H1 (cell line): ENCODE results near the gene PLEKHG1. TPM values are rescaled to one million over a fixed set of nuclear protein-coding genes. Genes with fewer than 3 reads are reported as not detected.

Source experiments
- CTCF ChIA-PET: fragments of 300-600 bp; sonication (Branson Sonifier 250); formaldehyde crosslinking; loops from one replicate; lab custom pipeline; 2021; ENCODE audit not compliant: partially characterized antibody; lab: Charles Lee
- POLR2A ChIA-PET: fragments of 300-600 bp; sonication (Branson Sonifier 250); formaldehyde crosslinking; loops from one replicate; lab custom pipeline; 2021; ENCODE audit warnings: inconsistent platforms; ENCODE audit not compliant: partially characterized antibody; lab: Charles Lee
- DNase-seq, 2 experiments: peaks; one replicate each; pipeline versions ENCODE4 v3.0.0 to v3.0.0-alpha.2; 2010 to 2022; ENCODE audit warnings: low spot score in 2 of 2, low read depth in 1 of 2, mixed read lengths in 1 of 2
- FAIRE-seq: peaks from 2 replicates; lab custom pipeline; 2011; peaks lifted over from hg19 to GRCh38; lab: Jason Lieb, UNC
- H2AFZ ChIP-seq: 2 replicates; pipeline ENCODE4 v1.8.1; 2012; ENCODE audit warnings: low read length, inconsistent platforms
- H2AK5ac ChIP-seq: 2 replicates; pipeline ENCODE4 v1.6.1; 2013; ENCODE audit warnings: low read depth, low read length
- H2BK120ac ChIP-seq: replicated peaks from 2 replicates; pipeline ENCODE3; 2013; ENCODE audit warnings: low read depth, low read length, inconsistent platforms
- H2BK12ac ChIP-seq: 2 replicates; pipeline ENCODE4 v1.6.1; 2013; ENCODE audit warnings: low read depth, low read length
- H2BK15ac ChIP-seq: 2 replicates; pipeline ENCODE4 v1.6.1; 2013; ENCODE audit warnings: low read length
- H2BK20ac ChIP-seq: 2 replicates; pipeline ENCODE4 v1.6.1; 2013; ENCODE audit warnings: low read length
- H2BK5ac ChIP-seq: 2 replicates; pipeline ENCODE4 v1.6.1; 2013; ENCODE audit warnings: low read depth, low read length
- H3K14ac ChIP-seq: 2 replicates; pipeline ENCODE4 v1.6.1; 2013; ENCODE audit warnings: inconsistent platforms; ENCODE audit not compliant: insufficient read length
- H3K18ac ChIP-seq: 2 replicates; pipeline ENCODE4 v1.6.1; 2013; ENCODE audit warnings: low read length; ENCODE audit errors: extremely low read depth
- H3K23ac ChIP-seq: 2 replicates; pipeline ENCODE4 v1.6.1; 2013; ENCODE audit warnings: inconsistent platforms; ENCODE audit not compliant: insufficient read length
- H3K23me2 ChIP-seq: 2 replicates; pipeline ENCODE4 v1.6.1; 2013; ENCODE audit warnings: low read depth, low read length
- H3K27ac ChIP-seq: 2 replicates; pipeline ENCODE4 v1.6.1; 2011; ENCODE audit warnings: low read depth, low read length, inconsistent platforms
- H3K27me3 ChIP-seq, 4 experiments: replicated peaks in 1 of 4; 1 replicate in 1 of 4; 2 replicates in 3 of 4; pipeline versions ENCODE4 v1.6.1 to v1.8.1; 2011 to 2013; ENCODE audit warnings: low read length in 3 of 4, mild to moderate bottlenecking in 3 of 4, inconsistent platforms in 2 of 4, mixed read lengths in 2 of 4, moderate library complexity in 1 of 4; ENCODE audit not compliant: control insufficient read depth in 3 of 4, insufficient read depth in 3 of 4; ENCODE audit errors: extremely low read depth in 1 of 4
- H3K36me3 ChIP-seq, 4 experiments: 2 replicates each; pipeline versions ENCODE4 v1.6.1 to v1.8.1; 2011 to 2013; ENCODE audit warnings: mild to moderate bottlenecking in 4 of 4, low read length in 3 of 4, moderate library complexity in 2 of 4, control low read depth in 1 of 4, inconsistent platforms in 1 of 4; ENCODE audit not compliant: insufficient read depth in 4 of 4, control insufficient read depth in 2 of 4
- H3K4ac ChIP-seq: replicated peaks from 2 replicates; pipeline ENCODE3; 2013; ENCODE audit warnings: low read length, low read depth, mixed read lengths, inconsistent platforms; ENCODE audit not compliant: insufficient read length
- H3K4me1 ChIP-seq, 4 experiments: replicated peaks in 1 of 4; 1 replicate in 1 of 4; 2 replicates in 3 of 4; pipeline versions ENCODE4 v1.6.1 to v1.8.1; 2011 to 2013; ENCODE audit warnings: low read length in 3 of 4, inconsistent platforms in 2 of 4, mixed read lengths in 1 of 4; ENCODE audit not compliant: insufficient read depth in 4 of 4, control insufficient read depth in 3 of 4
- H3K4me2 ChIP-seq, 2 experiments: 2 replicates each; pipeline versions ENCODE4 v1.6.1 to v1.8.1; 2011 to 2013; ENCODE audit warnings: low read depth in 2 of 2, low read length in 2 of 2, control low read depth in 1 of 2, inconsistent platforms in 1 of 2, mild to moderate bottlenecking in 1 of 2; ENCODE audit not compliant: insufficient read depth in 1 of 2
- H3K4me3 ChIP-seq, 4 experiments: fragments of 200-600, 300-600 bp in 1 of 4; sonication (generic), shearing (Covaris generic), sonication (Bioruptor Twin) in 1 of 4; 2 replicates each; pipeline versions ENCODE4 v1.5.1 to v1.8.1; 2011 to 2016; ENCODE audit warnings: low read length in 4 of 4, low read depth in 3 of 4, control low read depth in 2 of 4, inconsistent platforms in 2 of 4, mild to moderate bottlenecking in 2 of 4, mixed read lengths in 1 of 4, moderate library complexity in 1 of 4; ENCODE audit not compliant: insufficient read depth in 2 of 4; ENCODE audit errors: extremely low read depth in 1 of 4
- H3K56ac ChIP-seq: replicated peaks from 2 replicates; pipeline ENCODE3; 2013; ENCODE audit warnings: low read depth, mild to moderate bottlenecking, mixed read lengths, low read length, inconsistent platforms; ENCODE audit not compliant: insufficient read length
- H3K79me1 ChIP-seq: 2 replicates; pipeline ENCODE4 v1.6.1; 2013; ENCODE audit warnings: low read depth, low read length, control low read depth
- H3K79me2 ChIP-seq, 2 experiments: 2 replicates each; pipeline versions ENCODE4 v1.6.1 to v1.8.1; 2012 to 2013; ENCODE audit warnings: low read length in 2 of 2, mild to moderate bottlenecking in 2 of 2, inconsistent platforms in 1 of 2; ENCODE audit not compliant: insufficient read depth in 2 of 2, control insufficient read depth in 1 of 2
- H3K9ac ChIP-seq, 4 experiments: replicated peaks in 1 of 4; 1 replicate in 1 of 4; 2 replicates in 3 of 4; pipeline versions ENCODE4 v1.6.1 to v1.8.1; 2011 to 2013; ENCODE audit warnings: low read depth in 3 of 4, low read length in 3 of 4, control low read depth in 2 of 4, mild to moderate bottlenecking in 2 of 4, moderate library complexity in 2 of 4, inconsistent platforms in 1 of 4; ENCODE audit errors: extremely low read depth in 1 of 4
- H3K9me3 ChIP-seq, 2 experiments: 2 replicates each; pipeline versions ENCODE4 v1.6.1 to v1.8.1; 2012 to 2013; ENCODE audit warnings: mild to moderate bottlenecking in 2 of 2, moderate library complexity in 2 of 2, control low read depth in 1 of 2, inconsistent platforms in 1 of 2, low read depth in 1 of 2, low read length in 1 of 2, mixed read lengths in 1 of 2; ENCODE audit not compliant: insufficient read depth in 2 of 2
- H4K20me1 ChIP-seq, 2 experiments: replicated peaks in 1 of 2; 2 replicates each; pipeline versions ENCODE3 to v1.8.1; 2011 to 2013; ENCODE audit warnings: inconsistent platforms in 2 of 2, low read length in 2 of 2, mild to moderate bottlenecking in 1 of 2; ENCODE audit not compliant: insufficient read depth in 2 of 2, control insufficient read depth in 1 of 2
- H4K5ac ChIP-seq: 2 replicates; pipeline ENCODE4 v1.6.1; 2013; ENCODE audit warnings: low read length, low read depth, mixed read lengths, inconsistent platforms; ENCODE audit not compliant: insufficient read length
- H4K8ac ChIP-seq: 2 replicates; pipeline ENCODE4 v1.8.0; 2013; ENCODE audit warnings: mild to moderate bottlenecking, moderate library complexity, low read length, inconsistent platforms; ENCODE audit not compliant: insufficient read depth; ENCODE audit errors: extremely low read depth
- H4K91ac ChIP-seq: replicated peaks from 2 replicates; pipeline ENCODE3; 2013; ENCODE audit warnings: low read length, mixed read lengths, inconsistent platforms; ENCODE audit not compliant: insufficient read length
- ATF3 ChIP-seq: IDR thresholded peaks from 2 replicates; pipeline ENCODE4 v1.6.1; 2011; ENCODE audit warnings: low read depth, mild to moderate bottlenecking, low read length; ENCODE audit not compliant: insufficient read depth
- BRCA1 ChIP-seq: IDR thresholded peaks from 2 replicates; pipeline ENCODE4 v1.6.1; 2012; ENCODE audit warnings: low read depth, low read length, improper control_type of control experiment
- CBX5 ChIP-seq: fragments of 300-800, 300-1000 bp; sonication (generic); IDR thresholded peaks from 2 replicates; pipeline ENCODE4 v1.7.1; 2016; ENCODE audit warnings: antibody characterized with exemption, low read length, low read depth
- CTBP2 ChIP-seq: IDR thresholded peaks from 2 replicates; pipeline ENCODE4 v1.7.0; 2011; ENCODE audit warnings: borderline replicate concordance, mild to moderate bottlenecking, moderate library complexity, mixed read lengths, low read length; ENCODE audit not compliant: insufficient read depth, insufficient read length
- EZH2 ChIP-seq: fragments of 200-600 bp; sonication (generic); IDR thresholded peaks from 2 replicates; pipeline ENCODE4 v1.7.1; 2012; ENCODE audit warnings: low read depth, mild to moderate bottlenecking, moderate library complexity, low read length, inconsistent platforms; ENCODE audit not compliant: severe bottlenecking
- KDM1A ChIP-seq: fragments of 200-600, 300-600 bp; sonication (generic); IDR thresholded peaks from 2 replicates; pipeline ENCODE4 v1.7.1; 2016; ENCODE audit warnings: mild to moderate bottlenecking, low read length, borderline replicate concordance
- PHF8 ChIP-seq: fragments of 200-600 bp; sonication (generic); conservative IDR thresholded peaks from 2 replicates; pipeline ENCODE4 v1.7.1; 2012; ENCODE audit warnings: low read depth, mild to moderate bottlenecking, inconsistent platforms, low read length, moderate library complexity
- SIN3A ChIP-seq, 2 experiments: IDR thresholded peaks in 1 of 2; conservative IDR thresholded peaks in 1 of 2; 2 replicates each; pipeline ENCODE4 v1.6.1; 2011 to 2012; ENCODE audit warnings: low read length in 2 of 2, improper control_type of control experiment in 1 of 2, low read depth in 1 of 2, mild to moderate bottlenecking in 1 of 2
- SP1 ChIP-seq: IDR thresholded peaks from 2 replicates; pipeline ENCODE4 v1.6.1; 2011; ENCODE audit warnings: low read depth, low read length
- SRF ChIP-seq: IDR thresholded peaks from 2 replicates; pipeline ENCODE4 v1.6.1; 2011; ENCODE audit warnings: mild to moderate bottlenecking, low read depth, low read length, moderate library complexity
- TBP ChIP-seq: IDR thresholded peaks from 2 replicates; pipeline ENCODE4 v1.6.1; 2011; ENCODE audit warnings: low read depth, low read length, improper control_type of control experiment
- USF2 ChIP-seq: IDR thresholded peaks from 2 replicates; pipeline ENCODE4 v1.6.1; 2011; ENCODE audit warnings: low read length, improper control_type of control experiment
- WGBS, 2 experiments: shearing (Covaris generic) in 1 of 2; methylation state at CpG; one replicate each; pipeline versions ENCODE4 v1.1.6 to v1.1.7; 2013 to 2015; ENCODE audit warnings: low lambda C conversion rate in 2 of 2, mixed read lengths in 2 of 2, inconsistent platforms in 1 of 2, low coverage in 1 of 2, missing lambda C conversion rate in 1 of 2; ENCODE audit not compliant: insufficient replicate concordance in 2 of 2, insufficient coverage in 1 of 2, insufficient read length in 1 of 2; ENCODE audit errors: extremely low coverage in 1 of 2, missing lambda C conversion rate in 1 of 2; 5-methylcytosine and 5-hydroxymethylcytosine counted together
- polyA plus RNA-seq, 7 experiments: library from polyadenylated mRNA; depleted of rRNA in 3 of 7; stranded (reverse) in 5 of 7; unstranded in 2 of 7; fragments of >200 nt in 5 of 7; fragments of 200-250 nt in 2 of 7; gene quantifications; 1 replicate in 5 of 7; 2 replicates in 1 of 7; 4 replicates in 1 of 7; pipeline versions ENCODE4 v1.2.1 to v1.2.3, GENCODE V29; 2011 to 2013; ENCODE audit warnings: missing spikeins in 2 of 7, mixed read lengths in 2 of 7
- total RNA-seq: library from RNA; stranded (reverse); fragmentation: NEBNext Ultra II Directional; extraction: Animal tissue kit (Norgen Biotek cat#: 25700); gene quantifications from 2 replicates; pipeline ENCODE4 v1.2.1, GENCODE V29; 2021

The PLEKHG1 gene
- total and polyA plus RNA-seq, 2 of the 8 experiments (the other 6 are each of a cell fraction or from before 2014, with no cell fraction given) = 0.94 to 2.2 TPM

- Histone ChIP-seq H3K27ac (no peak overlapping the region), H3K4me3 (no peak overlapping the region), H3K18ac (no peak overlapping the region), H2AK5ac (no peak overlapping the region), H3K14ac (no peak overlapping the region), H4K5ac (no peak overlapping the region), H2BK120ac (no peak overlapping the region), H3K9ac (no peak overlapping the region), H2BK15ac (no peak overlapping the region), H3K4me1 (peaks cover 0 to 2% (median 0%) of the 10 kb centered on the region in 4 experiments; a peak in 2 of 7 replicates), H3K79me2 (no peaks in the 10 kb centered on the region), H2BK12ac (no peak overlapping the region), H2BK20ac (no peak overlapping the region), H4K8ac (no peak overlapping the region), H2AFZ (no peak overlapping the region), H3K4ac (no peak overlapping the region), H3K9me3 (no peaks in the 10 kb centered on the region), H3K27me3 (peaks cover 4 to 20% (median 16%) of the 10 kb centered on the region in 4 experiments), H4K20me1 (no peaks in the 10 kb centered on the region), H2BK5ac (no peak overlapping the region), H3K23me2 (peaks cover 5% of the 10 kb centered on the region), H3K56ac (no peak overlapping the region), H3K23ac (no peak overlapping the region), H3K79me1 (no peaks in the 10 kb centered on the region), H4K91ac (no peak overlapping the region), H3K36me3 (no peaks in the 10 kb centered on the region), H3K4me2 (no peak overlapping the region)
- DNase-seq (no peak), FAIRE-seq (no peak)
- 89% methylated on average over 6 of the region's 6 CpGs; no CpG with 5 or more reads in 1 of the 2 experiments for WGBS, 2 experiments
- ChIA-PET POLR2A (no interaction called here), CTCF (interaction anchor here (0.7 to 1.8 kb wide), 3 partner anchors 12 to 186 kb away, joined by 3 to 9 read pairs (median 3); no protein-coding TSS in a partner anchor)
- TF ChIP-seq KDM1A (no peak), TBP (no peak), SRF (no peak), PHF8 (no peak), BRCA1 (no peak), CBX5 (no peak), SP1 (no peak), CTBP2 (no peak), EZH2 (no peak), SIN3A (conservative IDR thresholded peaks at IDR 0.05 in 1 of 2, IDR thresholded peaks at IDR 0.05 in 1 of 2; ENCODE audit: low read depth in 1 of 2, low read length in 2 of 2) (no peak), USF2 (no peak), ATF3 (no peak)
Observed at GRCh38 chr6:150604467-150604866, 4.8 kb downstream of the PLEKHG1 start.
